ENCODE measurements around the gene GEMIN4. TPM values are rescaled to one million over a fixed set of nuclear protein-coding genes. Genes with fewer than 3 reads are reported as not detected.

GEMIN4 gene
- total and polyA plus RNA-seq, 2 of the 8 experiments (the other 6 are each of a cell fraction or from before 2014, with no cell fraction given), result 32.1 to 51.9 TPM

DNA sequence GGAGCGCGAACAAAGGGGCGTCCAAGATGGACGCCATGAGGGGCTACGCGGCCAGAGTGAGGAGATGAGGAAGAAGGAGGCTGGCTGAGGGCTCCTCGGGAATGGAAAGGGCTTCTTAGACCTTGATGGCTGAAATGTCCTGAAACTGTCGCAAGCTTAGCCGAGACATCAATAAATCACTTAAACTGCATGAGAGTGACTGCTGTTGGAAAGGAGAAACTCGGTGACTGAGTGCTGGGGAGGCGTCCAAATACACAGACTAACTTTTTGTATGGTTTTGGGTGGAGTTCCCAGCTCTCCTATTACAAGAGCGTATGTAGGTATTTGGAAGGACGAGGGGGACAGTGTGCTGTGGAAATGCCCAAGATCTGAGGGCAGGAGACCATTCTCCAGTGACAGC, 1.4 kb upstream of the GEMIN4 start:
- Histone ChIP-seq H3K27ac (ENCODE audit: low read depth, low read length) (no peak overlapping the region), H3K4me3 (ENCODE audit: extremely low read depth in 1 of 4, insufficient read depth in 2 of 4, low read depth in 3 of 4, low read length in 4 of 4) (no peak overlapping the region), H4K8ac (ENCODE audit: extremely low read depth, insufficient read depth, low read length) (no peak overlapping the region), H4K91ac (replicated peaks; ENCODE audit: insufficient read length, low read length) (no peak overlapping the region), H3K9me3 (ENCODE audit: insufficient read depth in 2 of 2, low read depth in 1 of 2, low read length in 1 of 2) (peaks cover 4 to 7% of the 10 kb centered on the region in 2 experiments; a peak in 2 of 4 replicates), H3K9ac (replicated peaks in 1 of 4; ENCODE audit: extremely low read depth in 1 of 4, low read depth in 3 of 4, low read length in 3 of 4) (no peak overlapping the region), H3K4me1 (replicated peaks in 1 of 4; ENCODE audit: control insufficient read depth in 3 of 4, insufficient read depth in 4 of 4, low read length in 3 of 4) (peaks cover 2 to 11% (median 7%) of the 10 kb centered on the region in 4 experiments; a peak in 6 of 7 replicates), H3K56ac (replicated peaks; ENCODE audit: insufficient read length, low read depth, low read length) (no peak overlapping the region), H3K36me3 (ENCODE audit: control insufficient read depth in 2 of 4, insufficient read depth in 4 of 4, low read length in 3 of 4) (peaks cover 0 to 18% (median 10%) of the 10 kb centered on the region in 4 experiments; a peak in 5 of 8 replicates), H4K20me1 (replicated peaks in 1 of 2; ENCODE audit: control insufficient read depth in 1 of 2, insufficient read depth in 2 of 2, low read length in 2 of 2) (peaks cover 0 to 4% of the 10 kb centered on the region in 2 experiments), H2AFZ (ENCODE audit: low read length) (no peak overlapping the region), H3K27me3 (replicated peaks in 1 of 4; ENCODE audit: control insufficient read depth in 3 of 4, extremely low read depth in 1 of 4, insufficient read depth in 3 of 4, low read length in 3 of 4) (no peaks in the 10 kb centered on the region), H3K23me2 (ENCODE audit: low read depth, low read length) (peaks cover 11% of the 10 kb centered on the region), H3K23ac (ENCODE audit: insufficient read length) (no peak overlapping the region), H3K79me1 (ENCODE audit: low read depth, low read length) (peaks cover 10% of the 10 kb centered on the region), H3K14ac (ENCODE audit: insufficient read length) (no peak overlapping the region), H2BK5ac (ENCODE audit: low read depth, low read length) (no peak overlapping the region), H3K4me2 (ENCODE audit: insufficient read depth in 1 of 2, low read depth in 2 of 2, low read length in 2 of 2) (no peak overlapping the region; a peak in 1 of 4 replicates), H3K18ac (ENCODE audit: extremely low read depth, low read length) (no peak overlapping the region), H2BK120ac (replicated peaks; ENCODE audit: low read depth, low read length) (no peak overlapping the region), H3K4ac (replicated peaks; ENCODE audit: insufficient read length, low read depth, low read length) (no peak overlapping the region), H2AK5ac (ENCODE audit: low read depth, low read length) (no peak overlapping the region), H4K5ac (ENCODE audit: insufficient read length, low read depth, low read length) (no peak overlapping the region), H2BK12ac (ENCODE audit: low read depth, low read length) (no peak overlapping the region), H2BK20ac (ENCODE audit: low read length) (no peak overlapping the region), H3K79me2 (ENCODE audit: control insufficient read depth in 1 of 2, insufficient read depth in 2 of 2, low read length in 2 of 2) (peaks cover 3 to 28% of the 10 kb centered on the region in 2 experiments; a peak in 3 of 4 replicates), H2BK15ac (ENCODE audit: low read length) (no peak overlapping the region)
- FAIRE-seq (no peak), DNase-seq (ENCODE audit: low read depth in 1 of 2, low spot score in 2 of 2) (no peak)
- 96% methylated on average over 13 of the region's 13 CpGs; no CpG with 5 or more reads in 1 of the 2 experiments for WGBS, 2 experiments (ENCODE audit: extremely low coverage in 1 of 2, insufficient coverage in 1 of 2, insufficient read length in 1 of 2, insufficient replicate concordance in 2 of 2, low coverage in 1 of 2, low lambda C conversion rate in 2 of 2, missing lambda C conversion rate in 1 of 2)
- ChIA-PET CTCF (ENCODE audit: partially characterized antibody) (interaction anchor here (0.6 to 1.5 kb wide), 5 partner anchors 23 to 243 kb away, joined by 3 to 5 read pairs (median 3); partner anchors contain the start of genes NXN and TIMM22), POLR2A (ENCODE audit: partially characterized antibody) (interaction anchor here (0.9 to 5.1 kb wide), 6 partner anchors 16 to 148 kb away, joined by 3 to 44 read pairs (median 3); partner anchors contain the start of genes GLOD4 and MRM3)
- TF ChIP-seq JUN (IDR thresholded peaks at IDR 0.05; ENCODE audit: low read depth, low read length), result no peak
- no peak for TF ChIP-seq POLR2AphosphoS5 (IDR thresholded peaks at IDR 0.05; ENCODE audit: low read depth, low read length)
- TF ChIP-seq KDM1A (IDR thresholded peaks at IDR 0.05; ENCODE audit: borderline replicate concordance, low read length), result no peak
- no peak for TF ChIP-seq CTCF (IDR thresholded peaks at IDR 0.05; ENCODE audit: control extremely low read depth in 1 of 3, insufficient read depth in 1 of 3, low read depth in 1 of 3, low read length in 3 of 3)
- no peak for TF ChIP-seq CHD2 (IDR thresholded peaks at IDR 0.05; ENCODE audit: low read length)
- TF ChIP-seq EP300 (IDR thresholded peaks at IDR 0.05; ENCODE audit: borderline replicate concordance in 1 of 2, low read depth in 2 of 2, low read length in 2 of 2), result no peak
- no peak for TF ChIP-seq KDM5A (IDR thresholded peaks at IDR 0.05; ENCODE audit: low read length)
- no peak for TF ChIP-seq BACH1 (IDR thresholded peaks at IDR 0.05; ENCODE audit: low read length)
- no peak for TF ChIP-seq BRCA1 (IDR thresholded peaks at IDR 0.05; ENCODE audit: low read depth, low read length)
- TF ChIP-seq CBX8 (IDR thresholded peaks at IDR 0.05; ENCODE audit: borderline replicate concordance, low read depth, low read length), result no peak
- TF ChIP-seq E2F6 (IDR thresholded peaks at IDR 0.05), result no peak
